Mammary epithelial cell (primary cell): ENCODE measurements around the gene JAK1.

ENCODE experiments used
- EZH2 ChIP-seq: IDR thresholded peaks from 2 replicates; pipeline ENCODE4 v1.6.1; 2012; ENCODE audit warnings: low read length, inconsistent platforms, borderline replicate concordance
- TF ChIP-seq, protein P1 (sequence below), 2 donors: IDR thresholded peaks in 1 of 2; conservative IDR thresholded peaks in 1 of 2; 2 replicates each; pipeline ENCODE4 v1.5.1; 2011 to 2012; ENCODE audit warnings: inconsistent platforms in 2 of 2, low read length in 2 of 2, mild to moderate bottlenecking in 2 of 2, control low read depth in 1 of 2, low read depth in 1 of 2; ENCODE audit not compliant: insufficient read depth in 1 of 2; ENCODE audit errors: extremely low read depth in 1 of 2

GRCh38 chr1:64893921-64894320 lies 72.4 kb downstream of the JAK1 start:
- TF ChIP-seq, protein P1, sequence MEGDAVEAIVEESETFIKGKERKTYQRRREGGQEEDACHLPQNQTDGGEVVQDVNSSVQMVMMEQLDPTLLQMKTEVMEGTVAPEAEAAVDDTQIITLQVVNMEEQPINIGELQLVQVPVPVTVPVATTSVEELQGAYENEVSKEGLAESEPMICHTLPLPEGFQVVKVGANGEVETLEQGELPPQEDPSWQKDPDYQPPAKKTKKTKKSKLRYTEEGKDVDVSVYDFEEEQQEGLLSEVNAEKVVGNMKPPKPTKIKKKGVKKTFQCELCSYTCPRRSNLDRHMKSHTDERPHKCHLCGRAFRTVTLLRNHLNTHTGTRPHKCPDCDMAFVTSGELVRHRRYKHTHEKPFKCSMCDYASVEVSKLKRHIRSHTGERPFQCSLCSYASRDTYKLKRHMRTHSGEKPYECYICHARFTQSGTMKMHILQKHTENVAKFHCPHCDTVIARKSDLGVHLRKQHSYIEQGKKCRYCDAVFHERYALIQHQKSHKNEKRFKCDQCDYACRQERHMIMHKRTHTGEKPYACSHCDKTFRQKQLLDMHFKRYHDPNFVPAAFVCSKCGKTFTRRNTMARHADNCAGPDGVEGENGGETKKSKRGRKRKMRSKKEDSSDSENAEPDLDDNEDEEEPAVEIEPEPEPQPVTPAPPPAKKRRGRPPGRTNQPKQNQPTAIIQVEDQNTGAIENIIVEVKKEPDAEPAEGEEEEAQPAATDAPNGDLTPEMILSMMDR (conservative IDR thresholded peaks at IDR 0.05 in 1 of 2, IDR thresholded peaks at IDR 0.05 in 1 of 2; ENCODE audit: extremely low read depth in 1 of 2, insufficient read depth in 1 of 2, low read depth in 1 of 2, low read length in 2 of 2), result no peak
- no peak for TF ChIP-seq EZH2
